GM12875 (cell line): ENCODE measurements around the gene PHF8.

Experiments used
- H3K4me3 ChIP-seq: one replicate; pipeline ENCODE4 v1.5.1; 2011; ENCODE audit warnings: low read depth, low read length, control low read depth
- CTCF ChIP-seq: IDR thresholded peaks from 2 replicates; pipeline ENCODE4 v1.5.1; 2011; ENCODE audit warnings: low read depth, mild to moderate bottlenecking, control low read depth, inconsistent platforms, low read length, moderate library complexity, borderline replicate concordance; ENCODE audit not compliant: insufficient read depth

The PHF8 gene

GRCh38 chrX:53984895-53985294, 59.4 kb downstream of the PHF8 start:
- no peak overlapping the region for H3K4me3 ChIP-seq
- TF ChIP-seq CTCF: no peak

- no peak for TF ChIP-seq CTCF
- H3K4me3 ChIP-seq: no peak overlapping the region
These were observed 69.7 kb downstream of the PHF8 start for GRCh38 chrX:53974529-53974928.

- TF ChIP-seq CTCF: no peak
- no peak overlapping the region for H3K4me3 ChIP-seq
These were observed 74.7 kb downstream of the PHF8 start for GRCh38 chrX:53969540-53969939.

GRCh38 chrX:53950130-53950733, 94.0 kb downstream of the PHF8 start:
- no peak for TF ChIP-seq CTCF
- no peak overlapping the region for H3K4me3 ChIP-seq

- H3K4me3 ChIP-seq: no peak overlapping the region
- no peak for TF ChIP-seq CTCF
These were observed 104.1 kb downstream of the PHF8 start for GRCh38 chrX:53940180-53940579.

GRCh38 chrX:53939127-53939526, 105.1 kb downstream of the PHF8 start:
- no peak overlapping the region for H3K4me3 ChIP-seq
- TF ChIP-seq CTCF: no peak

- H3K4me3 ChIP-seq: no peak overlapping the region
- TF ChIP-seq CTCF: no peak
These were observed 113.5 kb downstream of the PHF8 start for GRCh38 chrX:53930515-53931380.
